GM12874 (cell line): ENCODE results near the gene PHLDA1.

Experiments used
- CTCF ChIP-seq: IDR thresholded peaks from 2 replicates; pipeline ENCODE4 v1.5.1; 2011; ENCODE audit warnings: low read depth, mild to moderate bottlenecking, control low read depth, low read length, moderate library complexity; ENCODE audit not compliant: insufficient read depth

PHLDA1 gene

GRCh38 chr12:76037130-76038103 is 5.8 kb upstream of the PHLDA1 start:
- TF ChIP-seq CTCF, result peak; percentile 74

- no peak for TF ChIP-seq CTCF
Observed at GRCh38 chr12:76035045-76035444, 3.5 kb upstream of the PHLDA1 start.

- no peak for TF ChIP-seq CTCF
Observed at GRCh38 chr12:76033081-76034011, 1.8 kb upstream of the PHLDA1 start.

- TF ChIP-seq CTCF, result no peak
Observed at GRCh38 chr12:76032043-76032981, 736 bp upstream of the PHLDA1 start.

DNA sequence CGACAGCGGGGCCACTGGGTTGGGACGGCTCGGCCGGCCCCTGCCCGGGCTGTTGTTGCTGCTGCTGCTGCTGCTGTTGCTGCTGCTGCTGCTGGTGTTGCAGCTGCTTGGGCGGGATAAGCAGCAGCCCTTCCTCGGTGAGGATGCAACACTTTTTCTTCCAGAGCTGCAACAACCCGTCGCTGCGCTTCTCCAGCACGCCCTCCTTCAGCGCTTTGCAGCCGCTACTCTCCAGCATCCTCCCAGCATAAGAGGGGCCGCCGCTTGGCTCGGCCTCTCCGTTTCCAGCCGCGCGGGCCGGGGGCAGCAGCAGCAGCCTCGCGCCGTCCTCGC is 529 bp downstream of the PHLDA1 start:
- no peak for TF ChIP-seq CTCF

- TF ChIP-seq CTCF, result no peak
Observed at GRCh38 chr12:76030341-76031080, 1.1 kb downstream of the PHLDA1 start.
